GM12874 (cell line): ENCODE measurements around the gene SUN1.

Source experiments
- CTCF ChIP-seq: IDR thresholded peaks from 2 replicates; pipeline ENCODE4 v1.5.1; 2011; ENCODE audit warnings: low read depth, mild to moderate bottlenecking, control low read depth, low read length, moderate library complexity; ENCODE audit not compliant: insufficient read depth

SUN1 gene

GRCh38 chr7:834277-834676 lies 2.0 kb downstream of the SUN1 start:
- TF ChIP-seq CTCF = no peak

- no peak for TF ChIP-seq CTCF
These were observed 2.7 kb downstream of the SUN1 start for GRCh38 chr7:835021-835420.

DNA sequence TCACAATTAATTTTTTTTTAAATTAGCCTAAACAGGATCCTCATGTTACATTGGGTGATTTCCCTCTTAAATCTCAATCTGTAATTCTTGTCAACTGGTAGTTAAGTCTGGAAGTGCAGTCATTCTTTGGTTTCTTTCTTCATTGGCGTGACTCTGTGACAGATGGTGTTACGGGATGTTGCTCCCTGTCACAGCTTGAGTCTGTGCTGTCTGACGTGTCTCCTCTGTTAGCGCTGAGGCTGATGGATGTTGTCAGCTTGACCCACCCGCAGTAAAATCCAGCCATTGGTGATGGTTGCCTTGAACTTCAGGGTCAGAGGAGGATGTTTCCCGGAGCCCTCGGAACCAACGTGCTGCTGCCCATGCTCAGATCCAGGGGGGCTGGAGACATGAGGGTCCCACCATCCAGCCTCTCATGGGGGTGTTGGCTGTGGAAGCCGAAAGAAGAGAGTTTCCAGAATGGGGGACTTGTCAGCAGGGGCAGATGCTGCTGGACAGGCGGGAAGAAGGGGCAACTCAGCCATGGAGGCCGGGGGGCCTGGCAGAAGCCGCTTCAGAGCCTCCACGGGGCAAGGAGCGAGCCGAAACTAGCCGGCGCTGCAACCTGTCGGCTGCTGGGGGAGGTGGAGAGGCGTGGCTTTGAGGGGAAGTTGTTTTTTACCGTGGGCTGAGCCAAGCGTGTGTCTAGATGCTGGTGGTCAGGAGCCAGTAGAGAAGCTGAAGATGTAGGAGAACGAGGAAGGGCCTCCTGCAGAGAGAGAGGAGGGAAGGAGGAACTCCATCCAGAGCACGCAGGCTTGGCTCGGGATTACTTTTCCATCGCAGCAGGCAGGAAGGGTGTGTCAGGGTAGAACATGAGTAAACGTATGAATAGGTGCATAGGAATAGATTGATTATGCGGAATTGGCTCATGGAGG lies 3.5 kb downstream of the SUN1 start:
- TF ChIP-seq CTCF = no peak

GRCh38 chr7:836429-836828 lies 4.2 kb downstream of the SUN1 start:
- TF ChIP-seq CTCF = 0 out of 2 replicates have a peak, but pooled peaks have one; percentile 7

DNA sequence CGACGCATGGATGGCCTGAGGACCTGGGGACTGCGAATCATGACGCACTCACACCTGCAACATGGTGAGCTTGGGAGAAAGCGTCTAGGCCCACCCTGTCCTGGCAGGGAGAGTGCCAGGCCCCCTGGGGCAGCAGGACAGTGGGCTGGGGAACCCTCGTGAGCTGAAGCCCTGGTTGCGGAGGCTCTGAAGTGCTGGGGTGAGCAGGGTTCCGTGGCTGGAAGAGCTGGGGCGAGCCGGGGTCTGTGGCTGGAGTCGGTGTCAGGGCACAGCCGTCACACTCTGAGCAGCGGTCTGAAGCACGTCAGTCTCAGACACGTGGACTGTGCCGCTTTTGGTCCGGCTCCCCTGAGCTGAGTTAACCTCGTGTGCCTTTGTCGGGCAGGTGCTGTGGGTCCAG lies 4.7 kb downstream of the SUN1 start:
- no peak for TF ChIP-seq CTCF

GRCh38 chr7:840001-840600 lies 7.8 kb downstream of the SUN1 start:
- no peak for TF ChIP-seq CTCF

- no peak for TF ChIP-seq CTCF
These were observed 9.7 kb downstream of the SUN1 start for GRCh38 chr7:841943-842342.
